CD14-positive monocyte (primary cell): ENCODE data around the gene INTS3. TPM values are rescaled to one million over a fixed set of nuclear protein-coding genes. Genes with fewer than 3 reads are reported as not detected.

Source experiments
- DNase-seq, 3 donors: peaks; one replicate each; pipeline ENCODE4 v3.0.0-alpha.2; 2011 to 2022
- H2AFZ ChIP-seq: 2 replicates; pipeline ENCODE4 v1.6.0; 2012; ENCODE audit warnings: mild to moderate bottlenecking, low read depth, low read length, inconsistent platforms; ENCODE audit not compliant: insufficient read depth, poor library complexity, severe bottlenecking
- H3K27ac ChIP-seq, 2 donors: 1 replicate in 1 of 2; 2 replicates in 1 of 2; pipeline ENCODE4 v1.5.1; 2012 to 2013; ENCODE audit warnings: low read length in 2 of 2, control low read depth in 1 of 2, inconsistent platforms in 1 of 2, low read depth in 1 of 2, mild to moderate bottlenecking in 1 of 2
- H3K27me3 ChIP-seq, 2 donors: one replicate each; pipeline versions ENCODE4 v1.6.0 to v1.6.1; 2011 to 2013; ENCODE audit warnings: low read length in 2 of 2; ENCODE audit not compliant: control insufficient read depth in 2 of 2, insufficient read depth in 2 of 2
- H3K36me3 ChIP-seq, 2 donors: replicated peaks in 1 of 2; 1 replicate in 1 of 2; 2 replicates in 1 of 2; pipeline versions ENCODE4 v1.5.1 to v1.6.1; 2012 to 2013; ENCODE audit warnings: low read length in 2 of 2, control low read depth in 1 of 2, inconsistent platforms in 1 of 2, mild to moderate bottlenecking in 1 of 2; ENCODE audit not compliant: insufficient read depth in 2 of 2, control insufficient read depth in 1 of 2
- H3K4me1 ChIP-seq, 2 donors: 1 replicate in 1 of 2; 2 replicates in 1 of 2; pipeline versions ENCODE4 v1.5.1 to v1.6.1; 2012 to 2013; ENCODE audit warnings: low read length in 2 of 2, control low read depth in 1 of 2, inconsistent platforms in 1 of 2, mild to moderate bottlenecking in 1 of 2, moderate library complexity in 1 of 2; ENCODE audit not compliant: insufficient read depth in 2 of 2, control insufficient read depth in 1 of 2
- H3K4me2 ChIP-seq: replicated peaks from 2 replicates; pipeline ENCODE3; 2012; ENCODE audit warnings: low read length, moderate library complexity, mild to moderate bottlenecking; ENCODE audit not compliant: poor library complexity, severe bottlenecking; ENCODE audit errors: extremely low read depth
- H3K4me3 ChIP-seq, 3 experiments: fragments of 200-600 bp in 1 of 3; sonication (generic) in 1 of 3; replicated peaks in 1 of 3; 1 replicate in 2 of 3; 2 replicates in 1 of 3; pipeline ENCODE4 v1.5.1; 2011 to 2013; ENCODE audit warnings: low read length in 3 of 3, mild to moderate bottlenecking in 3 of 3, control low read depth in 2 of 3, low read depth in 2 of 3, inconsistent platforms in 1 of 3, moderate library complexity in 1 of 3
- H3K79me2 ChIP-seq: 2 replicates; pipeline ENCODE4 v1.6.0; 2012; ENCODE audit warnings: mild to moderate bottlenecking, control low read depth, inconsistent platforms, low read length, moderate library complexity; ENCODE audit not compliant: insufficient read depth
- H3K9ac ChIP-seq: 2 replicates; pipeline ENCODE4 v1.6.0; 2017; ENCODE audit warnings: low read length, mild to moderate bottlenecking; ENCODE audit not compliant: insufficient read depth, poor library complexity, severe bottlenecking
- H3K9me3 ChIP-seq, 2 donors: replicated peaks in 1 of 2; 1 replicate in 1 of 2; 2 replicates in 1 of 2; pipeline versions ENCODE4 v1.5.1 to v1.6.1; 2012 to 2013; ENCODE audit warnings: low read length in 2 of 2, control low read depth in 1 of 2; ENCODE audit not compliant: control insufficient read depth in 1 of 2, insufficient read depth in 1 of 2
- H4K20me1 ChIP-seq: 2 replicates; pipeline ENCODE4 v1.6.0; 2012; ENCODE audit warnings: mild to moderate bottlenecking, low read length, control low read depth, moderate library complexity; ENCODE audit not compliant: insufficient read depth
- H3K27ac Mint-ChIP-seq, 7 donors: one replicate each; pipeline ENCODE4 v1.8.0; 2020; ENCODE audit warnings: mild to moderate bottlenecking in 7 of 7, mixed read lengths in 7 of 7, moderate library complexity in 6 of 7, inconsistent platforms in 2 of 7
- H3K27me3 Mint-ChIP-seq, 3 donors: one replicate each; pipeline ENCODE4 v1.8.0; 2021 to 2022; ENCODE audit warnings: low read depth in 3 of 3, mild to moderate bottlenecking in 3 of 3, mixed read lengths in 3 of 3, moderate library complexity in 3 of 3, inconsistent platforms in 1 of 3
- H3K36me3 Mint-ChIP-seq, 2 donors: one replicate each; pipeline ENCODE4 v1.8.0; 2020; ENCODE audit warnings: mixed read lengths in 2 of 2, inconsistent platforms in 1 of 2, mild to moderate bottlenecking in 1 of 2
- H3K4me1 Mint-ChIP-seq: one replicate; pipeline ENCODE4 v1.8.0; 2020; ENCODE audit warnings: mild to moderate bottlenecking, mixed read lengths
- H3K4me3 Mint-ChIP-seq, 2 donors: one replicate each; pipeline ENCODE4 v1.8.0; 2020; ENCODE audit warnings: mild to moderate bottlenecking in 2 of 2, mixed read lengths in 2 of 2, moderate library complexity in 1 of 2
- H3K9me3 Mint-ChIP-seq, 7 donors: one replicate each; pipeline ENCODE4 v1.8.0; 2020 to 2022; ENCODE audit warnings: mixed read lengths in 7 of 7, mild to moderate bottlenecking in 6 of 7, moderate library complexity in 6 of 7, inconsistent platforms in 2 of 7
- WGBS: methylation state at CpG from one replicate; pipeline ENCODE4 v1.1.5; 2013; ENCODE audit warnings: missing lambda C conversion rate; ENCODE audit not compliant: insufficient coverage; 5-methylcytosine and 5-hydroxymethylcytosine counted together
- intact Hi-C, 2 donors: fragments of 100-400 bp; cut with micrococcal nuclease; formaldehyde crosslinking; loops; one replicate each; pipeline versions ENCODE4 v1.15.0 to v1.15.1; 2023
- polyA plus RNA-seq, 3 donors: library from polyadenylated mRNA; depleted of rRNA in 1 of 3; unstranded in 2 of 3; stranded (reverse) in 1 of 3; fragments of 300-500 nt in 2 of 3; fragments of >200 nt in 1 of 3; fragmentation: Illumina TruSeq in 2 of 3; gene quantifications; 1 replicate in 2 of 3; 2 replicates in 1 of 3; pipeline ENCODE4 v1.2.3, GENCODE V29; 2012 to 2021
- TF ChIP-seq, protein P1 (sequence below): fragments of 200-600 bp; IDR thresholded peaks from one replicate; pipeline ENCODE4 v1.8.0; 2022; ENCODE audit warnings: antibody characterized with exemption, mild to moderate bottlenecking

Gene INTS3
- polyA plus RNA-seq, 3 donors, result 9.2 to 76.9 (median 15.9) TPM

DNA sequence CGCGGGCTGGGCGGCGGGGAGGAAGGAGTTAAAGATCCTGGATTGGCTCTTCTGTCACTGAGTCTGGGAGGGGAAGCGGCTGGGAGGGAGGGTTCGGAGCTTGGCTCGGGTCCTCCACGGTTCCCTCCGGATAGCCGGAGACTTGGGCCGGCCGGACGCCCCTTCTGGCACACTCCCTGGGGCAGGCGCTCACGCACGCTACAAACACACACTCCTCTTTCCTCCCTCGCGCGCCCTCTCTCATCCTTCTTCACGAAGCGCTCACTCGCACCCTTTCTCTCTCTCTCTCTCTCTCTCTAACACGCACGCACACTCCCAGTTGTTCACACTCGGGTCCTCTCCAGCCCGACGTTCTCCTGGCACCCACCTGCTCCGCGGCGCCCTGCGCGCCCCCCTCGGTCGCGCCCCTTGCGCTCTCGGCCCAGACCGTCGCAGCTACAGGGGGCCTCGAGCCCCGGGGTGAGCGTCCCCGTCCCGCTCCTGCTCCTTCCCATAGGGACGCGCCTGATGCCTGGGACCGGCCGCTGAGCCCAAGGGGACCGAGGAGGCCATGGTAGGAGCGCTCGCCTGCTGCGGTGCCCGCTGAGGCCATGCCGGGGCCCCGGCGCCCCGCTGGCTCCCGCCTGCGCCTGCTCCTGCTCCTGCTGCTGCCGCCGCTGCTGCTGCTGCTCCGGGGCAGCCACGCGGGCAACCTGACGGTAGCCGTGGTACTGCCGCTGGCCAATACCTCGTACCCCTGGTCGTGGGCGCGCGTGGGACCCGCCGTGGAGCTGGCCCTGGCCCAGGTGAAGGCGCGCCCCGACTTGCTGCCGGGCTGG is 49.1 kb upstream of the INTS3 start, which contains the start of gene NPR1:
NPR1 (plus strand) TSS at position 170 of the 818 bp plus-strand sequence; CDS start at position 591, 421 bp downstream.
- H3K9me3 Mint-ChIP-seq, result peaks cover 0 to 17% (median 12%) of the 10 kb centered on the region in 7 donors
- under 1% methylated on average over 78 of the region's 78 CpGs for WGBS
- H3K4me2 ChIP-seq, result peak within 1 kb of the TSS; percentile 95
- H3K27ac Mint-ChIP-seq, result peak within 1 kb of the TSS in 1 of 7 donors; percentile 68
- no peak within 1 kb of the TSS for H3K27ac ChIP-seq
- peak within 1 kb of the TSS; percentile 57 for H3K9ac ChIP-seq
- peak within 1 kb of the TSS; percentile 30 to 78 (median 32) for H3K4me3 ChIP-seq
- peak within 1 kb of the TSS; percentile 84 to 96 for H3K4me3 Mint-ChIP-seq
- peaks cover 25% of the 10 kb centered on the region for H3K4me1 Mint-ChIP-seq
- no peaks in the 10 kb centered on the region for H3K79me2 ChIP-seq
- H4K20me1 ChIP-seq, result no peaks in the 10 kb centered on the region
- peaks cover 46 to 48% (median 47%) of the 10 kb centered on the region in 3 donors for H3K27me3 Mint-ChIP-seq
- TF ChIP-seq, protein P1, sequence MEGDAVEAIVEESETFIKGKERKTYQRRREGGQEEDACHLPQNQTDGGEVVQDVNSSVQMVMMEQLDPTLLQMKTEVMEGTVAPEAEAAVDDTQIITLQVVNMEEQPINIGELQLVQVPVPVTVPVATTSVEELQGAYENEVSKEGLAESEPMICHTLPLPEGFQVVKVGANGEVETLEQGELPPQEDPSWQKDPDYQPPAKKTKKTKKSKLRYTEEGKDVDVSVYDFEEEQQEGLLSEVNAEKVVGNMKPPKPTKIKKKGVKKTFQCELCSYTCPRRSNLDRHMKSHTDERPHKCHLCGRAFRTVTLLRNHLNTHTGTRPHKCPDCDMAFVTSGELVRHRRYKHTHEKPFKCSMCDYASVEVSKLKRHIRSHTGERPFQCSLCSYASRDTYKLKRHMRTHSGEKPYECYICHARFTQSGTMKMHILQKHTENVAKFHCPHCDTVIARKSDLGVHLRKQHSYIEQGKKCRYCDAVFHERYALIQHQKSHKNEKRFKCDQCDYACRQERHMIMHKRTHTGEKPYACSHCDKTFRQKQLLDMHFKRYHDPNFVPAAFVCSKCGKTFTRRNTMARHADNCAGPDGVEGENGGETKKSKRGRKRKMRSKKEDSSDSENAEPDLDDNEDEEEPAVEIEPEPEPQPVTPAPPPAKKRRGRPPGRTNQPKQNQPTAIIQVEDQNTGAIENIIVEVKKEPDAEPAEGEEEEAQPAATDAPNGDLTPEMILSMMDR, result no peak
- DNase-seq, result no peak
- H3K27me3 ChIP-seq, result peaks cover 19 to 41% of the 10 kb centered on the region in 2 donors
- H2AFZ ChIP-seq, result peak within 1 kb of the TSS; percentile 83
- peaks cover 18 to 27% of the 10 kb centered on the region in 2 donors for H3K4me1 ChIP-seq
- H3K9me3 ChIP-seq, result peaks cover 0 to 4% of the 10 kb centered on the region in 2 donors
- H3K36me3 Mint-ChIP-seq, result peaks cover 11 to 14% of the 10 kb centered on the region in 2 donors
- no peaks in the 10 kb centered on the region for H3K36me3 ChIP-seq
- intact Hi-C loops, result loop anchor here (5.0 kb wide), 2 partner anchors 69 to 309 kb away; partner anchors contain the start of gene RAB13 (in 1 of the 2)

DNA sequence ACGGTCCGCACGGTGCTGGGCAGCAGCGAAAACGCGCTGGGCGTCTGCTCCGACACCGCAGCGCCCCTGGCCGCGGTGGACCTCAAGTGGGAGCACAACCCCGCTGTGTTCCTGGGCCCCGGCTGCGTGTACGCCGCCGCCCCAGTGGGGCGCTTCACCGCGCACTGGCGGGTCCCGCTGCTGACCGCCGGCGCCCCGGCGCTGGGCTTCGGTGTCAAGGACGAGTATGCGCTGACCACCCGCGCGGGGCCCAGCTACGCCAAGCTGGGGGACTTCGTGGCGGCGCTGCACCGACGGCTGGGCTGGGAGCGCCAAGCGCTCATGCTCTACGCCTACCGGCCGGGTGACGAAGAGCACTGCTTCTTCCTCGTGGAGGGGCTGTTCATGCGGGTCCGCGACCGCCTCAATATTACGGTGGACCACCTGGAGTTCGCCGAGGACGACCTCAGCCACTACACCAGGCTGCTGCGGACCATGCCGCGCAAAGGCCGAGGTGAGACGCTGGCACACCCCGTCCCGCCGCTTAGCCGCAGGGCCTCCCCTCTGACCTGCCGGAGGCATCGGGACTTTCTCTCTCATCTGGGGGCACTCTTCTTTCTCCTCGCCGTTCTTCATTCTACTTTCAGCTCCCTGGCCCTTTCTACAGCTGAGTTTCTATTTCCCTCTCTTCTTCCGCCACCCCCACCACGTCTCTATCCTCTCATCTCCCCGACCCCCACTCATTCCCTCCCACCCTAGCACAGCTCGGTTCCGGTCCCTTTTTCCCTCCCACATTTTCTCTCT is 48.3 kb upstream of the INTS3 start:
- peaks cover 46 to 48% (median 47%) of the 10 kb centered on the region in 3 donors for H3K27me3 Mint-ChIP-seq
- H2AFZ ChIP-seq, result peak overlapping the region; percentile 83

More for the DNA sequence above, 48.3 kb upstream of the INTS3 start:
- Histone ChIP-seq H3K9ac (peak overlapping the region; percentile 57), H3K4me2 (peak overlapping the region; percentile 95), H3K36me3 (no peaks in the 10 kb centered on the region), H4K20me1 (no peaks in the 10 kb centered on the region), H3K9me3 (peaks cover 0 to 4% of the 10 kb centered on the region in 2 donors), H3K4me3 (peak overlapping the region; percentile 30 to 78 (median 32)), H3K4me1 (peaks cover 18 to 27% of the 10 kb centered on the region in 2 donors), H3K79me2 (no peaks in the 10 kb centered on the region), H3K27me3 (peaks cover 19 to 41% of the 10 kb centered on the region in 2 donors), H3K27ac (no peak overlapping the region)
- Mint-ChIP-seq H3K4me1 (peaks cover 29% of the 10 kb centered on the region), H3K27ac (peak overlapping the region in 1 of 7 donors; percentile 18), H3K9me3 (peaks cover 0 to 17% (median 12%) of the 10 kb centered on the region in 7 donors), H3K36me3 (peaks cover 11 to 14% of the 10 kb centered on the region in 2 donors), H3K4me3 (peak overlapping the region; percentile 84 to 96)
- DNase-seq, result peak in 1 of 3 donors; percentile 31
- WGBS, result 2% methylated on average over 73 of the region's 73 CpGs
- TF ChIP-seq, protein P1, result peak; percentile 42
- intact Hi-C loops, result loop anchor here (5.0 kb wide), 2 partner anchors 68 to 308 kb away; partner anchors contain the start of gene RAB13 (in 1 of the 2)
